NCI-H2029 treated with DMSO at 0.1 percent for 48 hours (cell line): ENCODE measurements around the gene SCNN1B.
"Not testable (repeated sequence)": the region's sequence is repeated elsewhere in the genome, so short reads cannot be mapped to it uniquely, and the experiment has no call there.

Source experiments
- DNase-seq: peaks from one replicate; lab custom pipeline; 2025; lab: John Stamatoyannopoulos, UW

SCNN1B gene

GRCh38 chr16:23355106-23355670 lies 53.1 kb downstream of the SCNN1B start:
- DNase-seq: no peak

GRCh38 chr16:23356941-23357340 lies 54.8 kb downstream of the SCNN1B start:
- DNase-seq: no peak

- DNase-seq: no peak
These were observed 55.7 kb downstream of the SCNN1B start for GRCh38 chr16:23357761-23358290.

- no peak for DNase-seq
These were observed 57.1 kb downstream of the SCNN1B start for GRCh38 chr16:23359092-23359760.

GRCh38 chr16:23362460-23363317 lies 60.6 kb downstream of the SCNN1B start:
- DNase-seq: peak; percentile 90

GRCh38 chr16:23365602-23366240 lies 63.6 kb downstream of the SCNN1B start:
- no peak for DNase-seq

- DNase-seq: not testable (repeated sequence)
These were observed 64.2 kb downstream of the SCNN1B start for GRCh38 chr16:23366341-23366740.

GRCh38 chr16:23367564-23367963 lies 65.5 kb downstream of the SCNN1B start:
- no peak for DNase-seq

GRCh38 chr16:23367988-23368387 lies 65.9 kb downstream of the SCNN1B start:
- no peak for DNase-seq

- no peak for DNase-seq
These were observed 66.4 kb downstream of the SCNN1B start for GRCh38 chr16:23368469-23368868.

GRCh38 chr16:23369416-23369815 lies 67.3 kb downstream of the SCNN1B start:
- DNase-seq: no peak

GRCh38 chr16:23371368-23371767 lies 69.3 kb downstream of the SCNN1B start:
- DNase-seq: no peak

- no peak for DNase-seq
These were observed 71.5 kb downstream of the SCNN1B start for GRCh38 chr16:23373436-23374219.

- DNase-seq: no peak
These were observed 72.8 kb downstream of the SCNN1B start for GRCh38 chr16:23374721-23375510.

- no peak for DNase-seq
These were observed 73.5 kb downstream of the SCNN1B start for GRCh38 chr16:23375643-23376042.

- no peak for DNase-seq
These were observed 75.2 kb downstream of the SCNN1B start for GRCh38 chr16:23377071-23377931.

- DNase-seq: no peak
These were observed 76.2 kb downstream of the SCNN1B start for GRCh38 chr16:23378256-23378655.

GRCh38 chr16:23378921-23379320 lies 76.8 kb downstream of the SCNN1B start:
- DNase-seq: no peak

- DNase-seq: no peak
These were observed 77.6 kb downstream of the SCNN1B start for GRCh38 chr16:23379707-23380106.

GRCh38 chr16:23380501-23380951 lies 78.4 kb downstream of the SCNN1B start:
- no peak for DNase-seq
